ENCODE measurements around the gene VAC14.
"Not testable (repeated sequence)": the region's sequence is repeated elsewhere in the genome, so short reads cannot be mapped to it uniquely, and the experiment has no call there.

VAC14 gene

GRCh38 chr16:70743791-70744190, 57.2 kb downstream of the VAC14 start:
- no peak for DNase-seq (ENCODE audit: low spot score)

- DNase-seq (ENCODE audit: low spot score) = not testable (repeated sequence)
Observed at GRCh38 chr16:70742967-70743366, 58.0 kb downstream of the VAC14 start.

- DNase-seq (ENCODE audit: low spot score) = no peak
Observed at GRCh38 chr16:70741783-70742125, 59.2 kb downstream of the VAC14 start.

GRCh38 chr16:70740914-70741782, 59.8 kb downstream of the VAC14 start:
- DNase-seq (ENCODE audit: low spot score) = peak; percentile 78

GRCh38 chr16:70740174-70740913, 60.6 kb downstream of the VAC14 start:
- DNase-seq (ENCODE audit: low spot score) = no peak

GRCh38 chr16:70739389-70739788, 61.6 kb downstream of the VAC14 start:
- no peak for DNase-seq (ENCODE audit: low spot score)

GRCh38 chr16:70738083-70738977, 62.6 kb downstream of the VAC14 start:
- DNase-seq (ENCODE audit: low spot score) = peak; percentile 87

GRCh38 chr16:70737377-70738082, 63.4 kb downstream of the VAC14 start:
- DNase-seq (ENCODE audit: low spot score) = peak; percentile 92

- no peak for DNase-seq (ENCODE audit: low spot score)
Observed at GRCh38 chr16:70736465-70737376, 64.2 kb downstream of the VAC14 start.

- no peak for DNase-seq (ENCODE audit: low spot score)
Observed at GRCh38 chr16:70735141-70735979, 65.6 kb downstream of the VAC14 start.

GRCh38 chr16:70734522-70735095, 66.3 kb downstream of the VAC14 start:
- no peak for DNase-seq (ENCODE audit: low spot score)

- no peak for DNase-seq (ENCODE audit: low spot score)
Observed at GRCh38 chr16:70730944-70731343, 70.0 kb downstream of the VAC14 start.

GRCh38 chr16:70730031-70730430, 70.9 kb downstream of the VAC14 start:
- no peak for DNase-seq (ENCODE audit: low spot score)

GRCh38 chr16:70729292-70729691, 71.7 kb downstream of the VAC14 start:
- no peak for DNase-seq (ENCODE audit: low spot score)

- no peak for DNase-seq (ENCODE audit: low spot score)
Observed at GRCh38 chr16:70728150-70728549, 72.8 kb downstream of the VAC14 start.

GRCh38 chr16:70726892-70727361, 74.0 kb downstream of the VAC14 start:
- no peak for DNase-seq (ENCODE audit: low spot score)

GRCh38 chr16:70725912-70726828, 74.8 kb downstream of the VAC14 start:
- no peak for DNase-seq (ENCODE audit: low spot score)

Data from hepatic stellate cell (primary cell).